Upper lobe of left lung (tissue), 6 donors: Measurements from ENCODE around the gene CHMP4A. TPM values are rescaled to one million over a fixed set of nuclear protein-coding genes. Genes with fewer than 3 reads are reported as not detected.

Experiments used
- ATAC-seq, 2 donors: fragments of 200-7000 bp; cut with Tn5 transposase; one replicate each; pipeline ENCODE4 v1.9.1; 2022; ENCODE audit warnings: mild to moderate bottlenecking in 2 of 2, moderate library complexity in 2 of 2; ENCODE audit not compliant: low FRiP score in 2 of 2
- DNase-seq, 2 donors: peaks; one replicate each; pipeline ENCODE4 v3.0.0-alpha.2; 2019 to 2020
- H3K27ac ChIP-seq, 4 donors: fragments of 200-600 bp; sonication (generic); one replicate each; pipeline ENCODE4 v1.5.1; 2016 to 2019
- H3K27me3 ChIP-seq, 4 donors: fragments of 200-600 bp; sonication (generic); one replicate each; pipeline ENCODE4 v1.5.1; 2017 to 2019
- H3K36me3 ChIP-seq, 4 donors: fragments of 200-600 bp; sonication (generic); one replicate each; pipeline ENCODE4 v1.5.1; 2016 to 2019
- H3K4me1 ChIP-seq, 4 donors: fragments of 200-600 bp; sonication (generic); one replicate each; pipeline ENCODE4 v1.5.1; 2018 to 2019
- H3K4me3 ChIP-seq, 4 donors: fragments of 200-600 bp; sonication (generic); one replicate each; pipeline ENCODE4 v1.5.1; 2017 to 2019; ENCODE audit warnings: mild to moderate bottlenecking in 2 of 4, moderate library complexity in 1 of 4
- H3K9me3 ChIP-seq, 4 donors: fragments of 200-600 bp; sonication (generic); one replicate each; pipeline ENCODE4 v1.5.1; 2018 to 2019
- EP300 ChIP-seq, 4 donors: sonication (generic); formaldehyde crosslinking; IDR thresholded peaks; one replicate each; pipeline ENCODE4 v1.5.1; 2017; ENCODE audit warnings: antibody characterized with exemption in 4 of 4, control low read depth in 2 of 4
- POLR2A ChIP-seq, 4 donors: fragments of 450-650 bp; IDR thresholded peaks; one replicate each; pipeline ENCODE4 v1.5.1; 2016 to 2017; ENCODE audit warnings: antibody characterized with exemption in 4 of 4, mild to moderate bottlenecking in 2 of 4
- POLR2AphosphoS5 ChIP-seq, 2 donors: sonication (generic); formaldehyde crosslinking; IDR thresholded peaks; one replicate each; pipeline ENCODE4 v1.5.1; 2017; ENCODE audit warnings: antibody characterized with exemption in 2 of 2
- WGBS, 2 donors: methylation state at CpG; one replicate each; pipeline ENCODE4 v1.1.5; 2017 to 2018; 5-methylcytosine and 5-hydroxymethylcytosine counted together
- total RNA-seq, 6 donors: library from RNA; depleted of rRNA in 4 of 6; stranded (reverse); fragments of >200 nt in 4 of 6; gene quantifications; one replicate each; pipeline versions ENCODE4 v1.1.0 to v1.2.1, GENCODE V29; 2016 to 2021
- TF ChIP-seq, protein P1 (sequence below), 6 experiments: fragments of 450-650 bp in 4 of 6; fragments of 200-600 bp in 2 of 6; sonication (generic) in 2 of 6; IDR thresholded peaks; one replicate each; pipeline ENCODE4 v1.5.1; 2016 to 2019; ENCODE audit warnings: antibody characterized with exemption in 6 of 6
- donor health status: DM: no; HTN: no; CAD: no; lungs with moderate emphysema.
- donor health status: DM: no; HTN: yes; CAD: no; lungs with severe emphysema.

CHMP4A gene
- total RNA-seq, 6 donors from 2014 or later: 39.9 to 112 (median 61.5) TPM

DNA sequence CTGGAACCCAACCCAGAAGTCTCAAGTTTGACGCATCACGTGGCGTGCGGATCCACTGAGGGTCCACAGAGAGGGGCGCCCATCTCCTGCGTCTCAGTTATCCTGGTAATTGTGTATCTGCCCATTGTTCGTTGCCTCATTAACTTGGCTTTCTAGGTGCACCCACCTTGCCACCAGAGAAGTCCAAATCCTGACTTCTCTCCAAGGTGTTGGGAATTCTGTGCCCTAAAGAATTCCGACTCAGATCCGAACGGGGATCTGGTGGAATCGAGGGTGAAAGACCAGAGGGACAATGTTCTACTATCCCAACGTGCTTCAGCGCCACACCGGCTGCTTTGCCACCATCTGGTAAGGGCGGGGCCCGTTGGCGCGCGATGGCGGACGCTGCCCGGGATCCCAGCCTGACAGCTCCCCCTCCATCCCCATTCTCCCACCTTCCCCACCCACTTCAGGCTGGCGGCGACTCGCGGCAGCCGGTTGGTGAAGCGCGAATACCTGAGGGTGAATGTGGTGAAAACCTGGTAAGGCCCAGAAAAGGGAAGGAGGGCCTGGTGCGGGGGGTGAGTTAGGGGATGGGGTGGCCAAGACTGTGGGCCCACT, 40.9 kb downstream of the CHMP4A start:
- WGBS, 2 donors: 55 to 64% methylated on average over 28 to 30 of the region's 30 CpGs
- H3K27ac ChIP-seq: peak overlapping the region in 3 of 4 donors; percentile 10 to 52 (median 22)
- DNase-seq (peak in 1 of 2 donors; percentile 85), ATAC-seq (no peak)
- peak overlapping the region in 3 of 4 donors; percentile 34 to 45 (median 43) for H3K4me3 ChIP-seq
- no peaks in the 10 kb centered on the region for H3K9me3 ChIP-seq
- peaks cover 0 to 10% (median 6%) of the 10 kb centered on the region in 4 donors for H3K4me1 ChIP-seq
- TF ChIP-seq EP300 (IDR thresholded peaks at IDR 0.05): no peak
- TF ChIP-seq, protein P1, sequence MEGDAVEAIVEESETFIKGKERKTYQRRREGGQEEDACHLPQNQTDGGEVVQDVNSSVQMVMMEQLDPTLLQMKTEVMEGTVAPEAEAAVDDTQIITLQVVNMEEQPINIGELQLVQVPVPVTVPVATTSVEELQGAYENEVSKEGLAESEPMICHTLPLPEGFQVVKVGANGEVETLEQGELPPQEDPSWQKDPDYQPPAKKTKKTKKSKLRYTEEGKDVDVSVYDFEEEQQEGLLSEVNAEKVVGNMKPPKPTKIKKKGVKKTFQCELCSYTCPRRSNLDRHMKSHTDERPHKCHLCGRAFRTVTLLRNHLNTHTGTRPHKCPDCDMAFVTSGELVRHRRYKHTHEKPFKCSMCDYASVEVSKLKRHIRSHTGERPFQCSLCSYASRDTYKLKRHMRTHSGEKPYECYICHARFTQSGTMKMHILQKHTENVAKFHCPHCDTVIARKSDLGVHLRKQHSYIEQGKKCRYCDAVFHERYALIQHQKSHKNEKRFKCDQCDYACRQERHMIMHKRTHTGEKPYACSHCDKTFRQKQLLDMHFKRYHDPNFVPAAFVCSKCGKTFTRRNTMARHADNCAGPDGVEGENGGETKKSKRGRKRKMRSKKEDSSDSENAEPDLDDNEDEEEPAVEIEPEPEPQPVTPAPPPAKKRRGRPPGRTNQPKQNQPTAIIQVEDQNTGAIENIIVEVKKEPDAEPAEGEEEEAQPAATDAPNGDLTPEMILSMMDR (IDR thresholded peaks at IDR 0.05): no peak
- no peak for TF ChIP-seq POLR2A (IDR thresholded peaks at IDR 0.05)
- TF ChIP-seq POLR2AphosphoS5 (IDR thresholded peaks at IDR 0.05): no peak
- no peaks in the 10 kb centered on the region for H3K27me3 ChIP-seq
- H3K36me3 ChIP-seq: peaks cover 0 to 75% (median 47%) of the 10 kb centered on the region in 4 donors

DNA sequence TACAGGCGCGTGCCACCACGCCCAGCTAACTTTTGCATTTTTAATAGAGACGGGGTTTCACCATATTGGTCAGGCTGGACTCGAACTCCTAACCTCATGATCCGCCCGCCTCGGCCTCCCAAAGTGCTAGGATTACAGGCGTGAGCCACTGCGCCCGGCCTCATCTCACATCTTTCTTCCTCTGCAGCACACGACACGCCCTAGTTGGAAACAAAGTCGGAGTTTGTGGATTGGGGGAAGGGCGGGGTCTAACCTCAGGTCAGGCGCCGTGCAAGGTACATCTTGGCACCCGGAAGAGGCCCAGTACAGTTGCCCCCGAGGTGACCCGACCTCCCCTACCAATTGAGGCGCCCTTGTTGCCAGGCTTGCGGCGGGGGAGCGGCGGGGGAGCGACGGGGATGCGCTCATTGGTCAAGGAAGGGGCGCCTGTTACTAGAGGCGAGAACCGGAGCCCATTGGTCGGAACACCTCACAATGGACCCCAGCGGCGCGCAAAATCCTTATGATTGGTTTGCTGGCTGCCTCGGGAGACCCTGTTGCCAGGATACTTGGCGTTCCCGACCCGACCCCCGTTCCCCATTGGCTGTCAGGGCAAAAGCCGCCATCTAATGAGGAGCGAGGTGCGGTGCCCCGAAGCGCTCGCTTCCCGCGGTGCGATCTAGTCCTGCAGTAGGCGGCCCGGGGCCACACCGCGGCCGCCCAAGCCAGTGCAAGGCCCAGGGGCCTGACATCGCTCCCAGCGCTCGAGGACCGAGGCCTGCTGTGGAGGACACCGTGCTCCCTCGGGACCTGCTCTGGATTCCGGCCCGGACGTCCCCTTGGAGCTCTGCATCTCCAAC, 41.6 kb downstream of the CHMP4A start, which contains the start of gene REC8:
Gene REC8 (plus strand): TSS at position 659 of the 839 bp plus-strand sequence. CDS start 473 bp downstream, outside the sequence.
- ATAC-seq: peak; percentile 72 to 84
- Histone ChIP-seq H3K4me1 (peaks cover 0 to 10% (median 6%) of the 10 kb centered on the region in 4 donors), H3K4me3 (peak within 1 kb of the TSS in 3 of 4 donors; percentile 34 to 45 (median 43)), H3K9me3 (no peaks in the 10 kb centered on the region), H3K27me3 (no peaks in the 10 kb centered on the region), H3K27ac (peak within 1 kb of the TSS in 3 of 4 donors; percentile 10 to 52 (median 22)), H3K36me3 (peaks cover 3 to 75% (median 44%) of the 10 kb centered on the region in 4 donors)
- 34 to 39% methylated on average over 27 to 54 of the region's 63 CpGs for WGBS, 2 donors
- no peak for TF ChIP-seq POLR2AphosphoS5 (IDR thresholded peaks at IDR 0.05)
- TF ChIP-seq, protein P1 (IDR thresholded peaks at IDR 0.05): no peak
- peak in 1 of 4 donors; percentile 35 for TF ChIP-seq POLR2A (IDR thresholded peaks at IDR 0.05)
- no peak for TF ChIP-seq EP300 (IDR thresholded peaks at IDR 0.05)
- DNase-seq: peak; percentile 84 to 91

DNA sequence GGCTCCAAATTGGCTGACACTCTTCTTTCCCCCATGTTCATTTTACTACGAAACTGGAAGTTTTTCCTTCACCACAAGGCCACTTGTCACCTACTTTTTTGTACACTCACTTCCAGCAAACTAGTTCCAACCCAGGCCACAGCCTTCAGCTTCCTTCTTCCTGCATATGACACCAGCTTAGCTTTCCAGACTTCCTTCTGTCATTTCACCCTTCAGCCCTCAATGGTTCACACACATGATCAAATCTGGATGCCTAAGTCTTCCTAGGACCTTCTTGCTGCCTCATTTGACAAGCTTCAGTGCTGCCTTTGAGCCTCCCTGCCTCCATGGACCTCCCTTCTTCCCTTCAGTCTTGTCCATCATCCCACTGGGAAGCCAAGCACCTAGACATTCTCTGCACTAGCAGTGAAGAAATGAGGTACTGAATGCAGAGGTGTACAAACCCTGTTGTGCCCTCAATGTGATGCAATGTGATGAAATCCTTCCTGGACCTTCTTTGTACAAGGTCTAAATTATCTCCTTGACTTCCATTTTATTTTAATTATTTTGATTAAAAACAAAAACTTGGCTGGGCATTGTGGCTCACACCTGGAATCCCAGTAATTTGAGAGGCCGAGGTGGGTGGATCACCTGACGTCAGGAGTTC, 45.7 kb downstream of the CHMP4A start:
- H3K27me3 ChIP-seq: no peaks in the 10 kb centered on the region
- peak overlapping the region in 2 of 4 donors; percentile 12 to 24 for H3K27ac ChIP-seq
- H3K36me3 ChIP-seq: peaks cover 35 to 85% (median 61%) of the 10 kb centered on the region in 4 donors
- TF ChIP-seq POLR2A (IDR thresholded peaks at IDR 0.05) (no peak), EP300 (IDR thresholded peaks at IDR 0.05) (no peak), POLR2AphosphoS5 (IDR thresholded peaks at IDR 0.05) (no peak)
- TF ChIP-seq, protein P1 (IDR thresholded peaks at IDR 0.05): no peak
- H3K9me3 ChIP-seq: no peaks in the 10 kb centered on the region
- 77 to 81% methylated on average over 3 of the region's 3 CpGs for WGBS, 2 donors
- ATAC-seq (no peak), DNase-seq (peak in 1 of 2 donors; percentile 41)
- H3K4me3 ChIP-seq: no peak overlapping the region
- H3K4me1 ChIP-seq: peaks cover 18 to 41% (median 20%) of the 10 kb centered on the region in 4 donors

DNA sequence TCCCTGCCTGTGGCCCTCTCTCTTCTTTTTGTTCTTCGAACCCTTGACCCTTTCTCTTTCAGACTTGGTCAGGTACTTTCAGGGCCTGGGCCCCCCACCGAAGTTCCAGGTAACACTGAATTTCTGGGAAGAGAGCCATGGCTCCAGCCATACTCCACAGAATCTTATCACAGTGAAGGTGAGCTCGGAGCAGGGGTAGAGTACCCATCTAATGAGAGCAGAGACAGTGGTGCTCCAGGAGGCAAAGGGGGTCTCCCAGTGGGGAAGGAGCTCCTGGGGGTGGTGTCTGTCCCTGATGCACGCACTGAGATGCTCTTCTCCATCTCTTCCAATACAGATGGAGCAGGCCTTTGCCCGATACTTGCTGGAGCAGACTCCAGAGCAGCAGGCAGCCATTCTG, 47.5 kb downstream of the CHMP4A start:
- no peak for TF ChIP-seq POLR2A (IDR thresholded peaks at IDR 0.05)
- TF ChIP-seq, protein P1 (IDR thresholded peaks at IDR 0.05): no peak
- no peak for TF ChIP-seq EP300 (IDR thresholded peaks at IDR 0.05)
- TF ChIP-seq POLR2AphosphoS5 (IDR thresholded peaks at IDR 0.05): no peak
- Histone ChIP-seq H3K9me3 (no peaks in the 10 kb centered on the region), H3K4me3 (no peak overlapping the region), H3K27me3 (no peaks in the 10 kb centered on the region), H3K36me3 (peaks cover 35 to 80% (median 57%) of the 10 kb centered on the region in 4 donors), H3K27ac (no peak overlapping the region), H3K4me1 (peaks cover 25 to 44% (median 26%) of the 10 kb centered on the region in 4 donors)
- DNase-seq: no peak
- ATAC-seq: no peak
- WGBS, 2 donors: 82 to 84% methylated on average over 5 of the region's 5 CpGs
